Measurements from ENCODE around the gene CLCNKA.

- no peak for TF ChIP-seq CTCF (conservative IDR thresholded peaks at IDR 0.05; ENCODE audit: low read length)
- no peak for TF ChIP-seq EZH2phosphoT487 (IDR thresholded peaks at IDR 0.05; ENCODE audit: borderline replicate concordance, low read depth, low read length)
Observed at GRCh38 chr1:16065269-16065576, 43.4 kb downstream of the CLCNKA start.
